ENCODE data around the gene WAC.

- no peak for TF ChIP-seq CTCF (IDR thresholded peaks at IDR 0.05)
- no peak for TF ChIP-seq POLR2A (IDR thresholded peaks at IDR 0.05)
These were observed 36.7 kb downstream of the WAC start for GRCh38 chr10:28569506-28570159.

All from thyroid gland (tissue), 4 donors.